Endothelial cell of umbilical vein (primary cell): ENCODE data around the gene LRRFIP2. TPM values are rescaled to one million over a fixed set of nuclear protein-coding genes. Genes with fewer than 3 reads are reported as not detected.

Experiments used
- BruUV-seq: library from RNA; stranded (reverse); fragments of 400-500 nt; replicated peaks from 2 replicates; lab custom pipeline; 2021; lab: Mats Ljungman, UMichigan
- CTCF ChIA-PET: fragments of 300-600, 350-600 bp; sonication (Branson Sonifier 250); formaldehyde crosslinking; loops from one replicate; lab custom pipeline; 2021; ENCODE audit warnings: antibody characterized with exemption, inconsistent platforms; lab: Charles Lee
- POLR2A ChIA-PET: fragments of 300-600, 350-600 bp; sonication (Branson Sonifier 250); formaldehyde crosslinking; loops from one replicate; lab custom pipeline; 2021; ENCODE audit warnings: antibody characterized with exemption, inconsistent platforms; lab: Charles Lee
- DNase-seq: peaks from one replicate; pipeline ENCODE4 v3.0.0-alpha.2; 2011; ENCODE audit warnings: low read depth, low spot score
- FAIRE-seq: peaks from 2 replicates; lab custom pipeline; 2011; peaks lifted over from hg19 to GRCh38; lab: Jason Lieb, UNC
- H2AFZ ChIP-seq: 2 replicates; pipeline ENCODE4 v1.6.0; 2012; ENCODE audit warnings: low read depth, low read length, control low read depth, inconsistent platforms
- H3K27ac ChIP-seq: 2 replicates; pipeline ENCODE4 v1.5.1; 2011; ENCODE audit warnings: low read depth, mild to moderate bottlenecking, control low read depth, low read length, moderate library complexity; ENCODE audit not compliant: insufficient read depth
- H3K27me3 ChIP-seq, 2 experiments: 2 replicates each; pipeline versions ENCODE4 v1.6.0 to v1.6.1; 2011; ENCODE audit warnings: low read length in 2 of 2, mixed read lengths in 1 of 2; ENCODE audit not compliant: control insufficient read depth in 2 of 2, insufficient read depth in 2 of 2
- H3K36me3 ChIP-seq, 2 experiments: 2 replicates in 1 of 2; 3 replicates in 1 of 2; pipeline ENCODE4 v1.5.1; 2011; ENCODE audit warnings: low read length in 2 of 2, mild to moderate bottlenecking in 1 of 2, moderate library complexity in 1 of 2; ENCODE audit not compliant: control insufficient read depth in 2 of 2, insufficient read depth in 2 of 2; ENCODE audit errors: extremely low read depth in 1 of 2
- H3K4me1 ChIP-seq: 3 replicates; pipeline ENCODE4 v1.5.1; 2011; ENCODE audit warnings: mild to moderate bottlenecking, low read length; ENCODE audit not compliant: control insufficient read depth, insufficient read depth; ENCODE audit errors: extremely low read depth
- H3K4me2 ChIP-seq: 2 replicates; pipeline ENCODE4 v1.6.1; 2011; ENCODE audit warnings: low read length, control low read depth, mixed read lengths; ENCODE audit not compliant: insufficient read depth
- H3K4me3 ChIP-seq, 3 experiments: fragments of 200-600 bp in 1 of 3; sonication (generic), shearing (Covaris generic) in 1 of 3; replicated peaks in 1 of 3; 2 replicates each; pipeline ENCODE4 v1.5.1; 2011 to 2016; ENCODE audit warnings: control low read depth in 3 of 3, low read length in 3 of 3, mild to moderate bottlenecking in 2 of 3, inconsistent platforms in 1 of 3, low read depth in 1 of 3, moderate library complexity in 1 of 3; ENCODE audit not compliant: insufficient read depth in 1 of 3
- H3K79me2 ChIP-seq: 2 replicates; pipeline ENCODE4 v1.6.0; 2012; ENCODE audit warnings: low read length, inconsistent platforms; ENCODE audit not compliant: control insufficient read depth, insufficient read depth
- H3K9ac ChIP-seq: replicated peaks from 2 replicates; pipeline ENCODE3; 2011; ENCODE audit warnings: low read length, control low read depth; ENCODE audit not compliant: insufficient read depth; ENCODE audit errors: extremely low read depth
- H3K9me1 ChIP-seq: replicated peaks from 3 replicates; pipeline ENCODE4 v1.6.0; 2011; ENCODE audit warnings: mild to moderate bottlenecking, low read length; ENCODE audit not compliant: control insufficient read depth, insufficient read depth; ENCODE audit errors: extremely low read depth
- H3K9me3 ChIP-seq: replicated peaks from 2 replicates; pipeline ENCODE4 v1.5.1; 2012; ENCODE audit warnings: low read length, inconsistent platforms; ENCODE audit not compliant: control insufficient read depth, insufficient read depth
- H4K20me1 ChIP-seq: replicated peaks from 2 replicates; pipeline ENCODE3; 2011; ENCODE audit warnings: mild to moderate bottlenecking, low read length; ENCODE audit not compliant: control insufficient read depth, insufficient read depth; ENCODE audit errors: extremely low read depth
- EZH2 ChIP-seq: IDR thresholded peaks from 2 replicates; pipeline ENCODE4 v1.6.1; 2012; ENCODE audit warnings: borderline replicate concordance, low read depth, mild to moderate bottlenecking, moderate library complexity, low read length, inconsistent platforms; ENCODE audit not compliant: severe bottlenecking
- FOS ChIP-seq: IDR thresholded peaks from 2 replicates; pipeline ENCODE4 v1.6.1; 2011; ENCODE audit warnings: mild to moderate bottlenecking, low read length, moderate library complexity, borderline replicate concordance; ENCODE audit not compliant: insufficient read depth
- GATA2 ChIP-seq: IDR thresholded peaks from 2 replicates; pipeline ENCODE4 v1.7.0; 2011; ENCODE audit warnings: low read depth, mild to moderate bottlenecking, moderate library complexity, mixed read lengths, low read length; ENCODE audit not compliant: insufficient read length, insufficient read depth
- JUN ChIP-seq: IDR thresholded peaks from 2 replicates; pipeline ENCODE4 v1.6.1; 2011; ENCODE audit warnings: borderline replicate concordance, low read depth; ENCODE audit not compliant: insufficient read length, insufficient read depth
- MYC ChIP-seq: IDR thresholded peaks from one replicate; pipeline ENCODE4 v1.6.1; 2011; ENCODE audit warnings: mild to moderate bottlenecking, low read depth, low read length
- POLR2A ChIP-seq: IDR thresholded peaks from 2 replicates; pipeline ENCODE4 v1.6.1; 2012; ENCODE audit warnings: low read depth, mild to moderate bottlenecking, control low read depth, low read length
- POLR2AphosphoS5 ChIP-seq: IDR thresholded peaks from 2 replicates; pipeline ENCODE4 v1.6.1; 2012; ENCODE audit warnings: low read depth, mild to moderate bottlenecking, control low read depth, low read length, moderate library complexity; ENCODE audit not compliant: insufficient read depth
- dilution Hi-C: fragments of 300-500 bp; cut with MboI; formaldehyde crosslinking; loops from one replicate; pipeline ENCODE4 v1.15.0; 2019; ENCODE audit warnings: low sequenced_read_pairs; ENCODE audit not compliant: extremely low pct_ligation_motif_present
- intact Hi-C: fragments of 100-400 bp; cut with micrococcal nuclease; formaldehyde crosslinking; loops from one replicate; pipeline ENCODE4 v1.10.0; 2022
- polyA plus RNA-seq, 4 experiments: library from polyadenylated mRNA; depleted of rRNA in 3 of 4; stranded (reverse) in 3 of 4; unstranded in 1 of 4; fragments of >200 nt; gene quantifications; 2 replicates each; pipeline versions ENCODE4 v1.2.1 to v1.2.3, GENCODE V29; 2011 to 2012; ENCODE audit warnings: missing spikeins in 1 of 4
- total RNA-seq: library from RNA; stranded (reverse); gene quantifications from 2 replicates; pipeline ENCODE4 v1.2.3, GENCODE V29; 2021
- TF ChIP-seq, protein P1 (sequence below), 2 donors: IDR thresholded peaks; 1 replicate in 1 of 2; 2 replicates in 1 of 2; pipeline ENCODE4 v1.5.1; 2011; ENCODE audit warnings: low read length in 2 of 2, mild to moderate bottlenecking in 2 of 2, moderate library complexity in 2 of 2, control low read depth in 1 of 2, inconsistent platforms in 1 of 2, low read depth in 1 of 2; ENCODE audit not compliant: insufficient read depth in 1 of 2; ENCODE audit errors: extremely low read depth in 1 of 2
- TF ChIP-seq, protein P2 (sequence below): IDR thresholded peaks from 2 replicates; pipeline ENCODE4 v1.6.1; 2011; ENCODE audit not compliant: insufficient read depth, insufficient read length

Gene LRRFIP2
- total and polyA plus RNA-seq, 2 donors (not counting 3 experiments of a cell fraction or from before 2014, with no cell fraction given), result 20.8 to 78.9 TPM

DNA sequence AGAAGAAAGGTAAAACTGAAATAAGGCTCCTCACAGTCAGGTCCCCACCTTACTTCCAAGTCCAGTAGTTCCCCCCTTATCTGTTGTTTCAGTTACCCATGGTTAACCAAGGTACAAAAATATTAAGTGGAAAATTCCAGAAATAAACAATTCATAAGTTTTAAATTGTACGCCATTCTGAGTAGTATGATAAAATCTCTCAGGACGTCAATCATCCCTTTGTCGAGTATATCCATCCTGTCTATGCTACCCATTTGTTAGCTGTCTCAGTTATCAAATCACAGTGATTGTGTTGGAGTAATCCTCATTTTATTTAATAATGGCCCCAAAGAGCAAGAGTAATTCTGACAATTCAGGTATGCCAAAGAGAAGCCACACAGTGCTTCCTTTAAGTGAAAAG is 43.9 kb downstream of the LRRFIP2 start:
- no TSS peak for BruUV-seq
- Histone ChIP-seq H4K20me1 (no peaks in the 10 kb centered on the region), H3K27me3 (no peaks in the 10 kb centered on the region), H2AFZ (no peak overlapping the region), H3K27ac (no peak overlapping the region), H3K4me2 (peak overlapping the region; percentile 13), H3K79me2 (peaks cover 42% of the 10 kb centered on the region), H3K9me3 (no peaks in the 10 kb centered on the region), H3K36me3 (no peaks in the 10 kb centered on the region), H3K9ac (no peak overlapping the region), H3K4me1 (peaks cover 33% of the 10 kb centered on the region), H3K9me1 (no peaks in the 10 kb centered on the region), H3K4me3 (no peak overlapping the region)
- dilution Hi-C loops, result no loop called here
- intact Hi-C loops, result loop anchor here (2.0 to 5.0 kb wide), 3 partner anchors 16 to 63 kb away; no protein-coding TSS in a partner anchor
- DNase-seq (no peak), FAIRE-seq (no peak)
- ChIA-PET CTCF (interaction anchor here (1.1 kb wide), 2 partner anchors 14 to 22 kb away, joined by 3 to 4 read pairs; no protein-coding TSS in a partner anchor), POLR2A (no interaction called here)
- TF ChIP-seq EZH2 (no peak), GATA2 (no peak), JUN (no peak), POLR2A (no peak), FOS (no peak), POLR2AphosphoS5 (no peak), MYC (no peak)
- TF ChIP-seq, protein P1, sequence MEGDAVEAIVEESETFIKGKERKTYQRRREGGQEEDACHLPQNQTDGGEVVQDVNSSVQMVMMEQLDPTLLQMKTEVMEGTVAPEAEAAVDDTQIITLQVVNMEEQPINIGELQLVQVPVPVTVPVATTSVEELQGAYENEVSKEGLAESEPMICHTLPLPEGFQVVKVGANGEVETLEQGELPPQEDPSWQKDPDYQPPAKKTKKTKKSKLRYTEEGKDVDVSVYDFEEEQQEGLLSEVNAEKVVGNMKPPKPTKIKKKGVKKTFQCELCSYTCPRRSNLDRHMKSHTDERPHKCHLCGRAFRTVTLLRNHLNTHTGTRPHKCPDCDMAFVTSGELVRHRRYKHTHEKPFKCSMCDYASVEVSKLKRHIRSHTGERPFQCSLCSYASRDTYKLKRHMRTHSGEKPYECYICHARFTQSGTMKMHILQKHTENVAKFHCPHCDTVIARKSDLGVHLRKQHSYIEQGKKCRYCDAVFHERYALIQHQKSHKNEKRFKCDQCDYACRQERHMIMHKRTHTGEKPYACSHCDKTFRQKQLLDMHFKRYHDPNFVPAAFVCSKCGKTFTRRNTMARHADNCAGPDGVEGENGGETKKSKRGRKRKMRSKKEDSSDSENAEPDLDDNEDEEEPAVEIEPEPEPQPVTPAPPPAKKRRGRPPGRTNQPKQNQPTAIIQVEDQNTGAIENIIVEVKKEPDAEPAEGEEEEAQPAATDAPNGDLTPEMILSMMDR (IDR thresholded peaks at IDR 0.05; ENCODE audit: extremely low read depth in 1 of 2, insufficient read depth in 1 of 2, low read depth in 1 of 2, low read length in 2 of 2), result no peak
- TF ChIP-seq, protein P2, sequence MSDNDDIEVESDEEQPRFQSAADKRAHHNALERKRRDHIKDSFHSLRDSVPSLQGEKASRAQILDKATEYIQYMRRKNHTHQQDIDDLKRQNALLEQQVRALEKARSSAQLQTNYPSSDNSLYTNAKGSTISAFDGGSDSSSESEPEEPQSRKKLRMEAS, result no peak
